Fibroblast of pulmonary artery (primary cell): ENCODE results near the gene HEXA.
A peak's percentile ranks its signal among the peaks of the same experiment; 100 is the strongest.

ENCODE experiments used
- DNase-seq: peaks from one replicate; pipeline ENCODE4 v3.0.0-alpha.2; 2010; ENCODE audit warnings: low read depth
- H3K4me3 ChIP-seq: replicated peaks from 2 replicates; pipeline ENCODE4 v1.5.1; 2011; ENCODE audit warnings: low read depth, mild to moderate bottlenecking, control low read depth, low read length, moderate library complexity
- CTCF ChIP-seq: IDR thresholded peaks from 2 replicates; pipeline ENCODE4 v1.5.1; 2011; ENCODE audit warnings: mild to moderate bottlenecking, control low read depth, low read length, inconsistent platforms; ENCODE audit errors: missing control alignments

The HEXA gene

GRCh38 chr15:72375501-72375845 lies 341 bp downstream of the HEXA start:
- DNase-seq: no peak
- TF ChIP-seq CTCF: no peak
- H3K4me3 ChIP-seq: peak overlapping the region; percentile 95

- TF ChIP-seq CTCF: no peak
- no peak overlapping the region for H3K4me3 ChIP-seq
- DNase-seq: no peak
Observed at GRCh38 chr15:72372361-72372760, 3.5 kb downstream of the HEXA start.

GRCh38 chr15:72369964-72370363 lies 5.8 kb downstream of the HEXA start:
- DNase-seq: no peak
- TF ChIP-seq CTCF: no peak
- no peak overlapping the region for H3K4me3 ChIP-seq

- TF ChIP-seq CTCF: no peak
- no peak overlapping the region for H3K4me3 ChIP-seq
- DNase-seq: peak; percentile 23
Observed at GRCh38 chr15:72368899-72369298, 6.9 kb downstream of the HEXA start.

GRCh38 chr15:72368325-72368724 lies 7.5 kb downstream of the HEXA start:
- no peak for TF ChIP-seq CTCF

GRCh38 chr15:72365844-72366243 lies 10.0 kb downstream of the HEXA start:
- TF ChIP-seq CTCF: no peak
- DNase-seq: no peak
- H3K4me3 ChIP-seq: no peak overlapping the region

More at GRCh38 chr15:72368325-72368724, 7.5 kb downstream of the HEXA start:
- DNase-seq: no peak
- H3K4me3 ChIP-seq: no peak overlapping the region

- no peak for TF ChIP-seq CTCF
- no peak for DNase-seq
- no peak overlapping the region for H3K4me3 ChIP-seq
Observed at GRCh38 chr15:72361176-72361575, 14.6 kb downstream of the HEXA start.
